HG02884 (cell line): ENCODE results near the gene SCT.

Experiments used
- ATAC-seq: cut with Tn5 transposase; IDR thresholded peaks from one replicate; pipeline ENCODE4 v1.9.1; 2021; ENCODE audit warnings: mild to moderate bottlenecking, moderate library complexity; ENCODE audit not compliant: unreplicated experiment

The SCT gene

DNA sequence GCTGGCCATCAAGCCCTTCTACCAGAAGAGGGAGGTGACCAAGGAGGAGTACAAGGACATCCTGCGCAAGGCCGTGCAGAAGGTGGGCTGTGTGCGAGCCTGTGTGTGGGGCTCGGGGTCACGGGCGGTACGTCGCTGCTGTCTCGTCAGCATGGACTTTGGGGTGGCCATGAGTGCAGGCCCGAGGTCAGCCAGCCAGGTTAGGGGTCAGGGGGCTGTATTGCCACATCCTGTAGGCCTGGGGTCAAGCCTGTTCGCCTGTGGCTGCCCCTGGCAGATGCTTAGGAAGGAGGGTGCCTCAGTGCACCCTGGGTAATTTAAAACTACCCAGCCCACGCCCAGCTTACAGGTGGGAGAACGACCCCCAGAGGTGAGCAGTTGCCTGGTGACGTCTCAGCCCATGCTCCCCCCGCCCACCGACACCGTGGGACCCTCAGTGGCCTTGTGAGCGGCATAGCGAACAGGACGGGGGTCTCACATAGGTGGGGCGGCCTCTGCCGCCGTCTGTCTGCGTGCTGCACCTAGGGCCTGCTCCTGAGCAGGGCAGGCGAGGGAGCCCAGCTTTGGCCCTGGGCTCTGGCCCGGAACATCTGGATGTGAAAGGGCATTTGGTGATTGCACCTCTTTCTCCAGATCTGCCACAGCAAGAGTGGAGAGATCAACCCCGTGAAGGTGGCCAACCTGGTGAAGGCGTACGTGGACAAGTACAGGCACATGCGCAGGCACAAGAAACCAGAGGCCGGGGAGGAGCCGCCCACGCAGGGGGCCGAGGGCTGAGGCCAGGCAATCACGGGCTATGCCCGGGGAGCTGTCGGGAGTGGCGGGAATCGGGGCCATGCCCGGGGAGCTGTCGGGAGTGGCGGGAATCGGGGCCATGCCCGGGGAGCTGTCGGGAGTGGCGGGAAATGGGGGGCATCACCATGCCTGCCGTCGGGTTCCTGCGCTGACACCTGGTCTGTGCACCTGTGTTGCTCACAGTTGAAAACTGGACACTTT, 15.7 kb downstream of the SCT start:
- ATAC-seq: no peak

DNA sequence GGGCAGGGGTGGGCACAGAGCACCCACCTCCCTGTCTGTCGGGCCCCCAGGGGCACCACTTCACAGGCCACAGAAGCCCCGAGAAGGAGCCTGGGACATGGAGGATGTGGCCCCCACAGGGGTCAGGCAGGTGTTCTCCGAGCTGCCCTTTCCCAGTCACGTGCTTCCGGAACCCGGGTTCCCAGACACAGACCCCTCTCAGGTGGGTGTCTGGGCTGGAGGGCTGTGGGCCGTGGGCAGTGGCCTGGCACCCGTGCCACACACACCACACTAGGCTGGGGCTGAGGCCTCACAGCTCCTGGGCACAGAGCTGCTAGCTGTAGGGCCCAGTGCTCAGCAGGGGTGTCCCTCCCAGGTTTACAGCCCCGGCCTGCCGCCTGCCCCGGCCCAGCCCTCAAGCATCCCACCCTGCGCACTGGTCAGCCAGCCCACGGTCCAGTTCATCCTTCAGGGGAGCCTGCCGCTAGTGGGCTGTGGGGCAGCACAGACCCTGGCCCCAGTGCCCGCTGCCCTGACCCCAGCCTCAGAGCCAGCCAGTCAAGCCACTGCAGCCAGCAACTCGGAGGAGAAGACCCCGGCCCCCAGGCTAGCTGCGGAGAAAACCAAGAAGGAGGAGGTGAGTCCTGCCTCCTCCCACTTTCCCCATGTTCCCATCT, 16.7 kb downstream of the SCT start:
- no peak for ATAC-seq

DNA sequence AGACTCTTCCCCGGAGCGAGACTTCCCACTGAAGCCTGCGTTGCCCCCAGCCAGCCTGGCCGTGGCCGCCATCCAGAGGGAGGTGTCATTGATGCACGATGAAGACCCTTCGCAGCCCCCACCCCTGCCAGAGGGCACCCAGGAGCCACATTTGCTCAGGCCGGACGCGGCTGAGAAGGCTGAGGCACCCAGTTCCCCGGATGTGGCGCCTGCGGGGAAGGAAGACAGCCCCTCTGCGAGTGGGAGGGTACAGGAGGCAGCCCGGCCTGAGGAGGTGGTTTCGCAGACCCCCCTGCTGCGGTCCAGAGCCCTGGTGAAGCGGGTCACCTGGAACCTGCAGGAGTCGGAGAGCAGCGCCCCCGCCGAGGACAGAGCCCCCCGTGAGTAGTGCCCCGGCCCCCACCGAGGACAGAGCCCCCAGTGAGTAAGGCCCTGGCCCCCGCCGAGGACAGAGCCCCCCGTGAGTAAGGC, 17.6 kb downstream of the SCT start:
- no peak for ATAC-seq

DNA sequence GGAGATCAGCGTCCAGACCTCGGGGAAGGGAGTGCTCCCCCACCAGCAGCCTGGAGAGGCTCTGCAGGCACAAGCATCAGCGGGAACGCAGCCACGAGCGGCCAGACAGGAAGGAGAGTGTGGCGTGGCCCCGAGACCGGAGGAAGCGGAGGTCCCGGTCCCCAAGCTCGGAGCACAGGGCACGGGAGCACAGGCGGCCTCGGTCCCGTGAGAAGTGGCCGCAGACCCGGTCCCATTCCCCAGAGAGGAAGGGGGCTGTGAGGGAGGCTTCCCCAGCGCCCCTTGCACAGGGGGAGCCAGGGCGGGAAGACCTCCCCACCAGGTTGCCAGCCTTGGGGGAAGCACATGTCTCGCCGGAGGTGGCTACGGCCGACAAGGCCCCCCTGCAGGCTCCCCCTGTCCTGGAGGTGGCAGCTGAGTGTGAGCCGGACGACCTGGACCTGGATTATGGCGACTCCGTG, 18.2 kb downstream of the SCT start:
- ATAC-seq: no peak

DNA sequence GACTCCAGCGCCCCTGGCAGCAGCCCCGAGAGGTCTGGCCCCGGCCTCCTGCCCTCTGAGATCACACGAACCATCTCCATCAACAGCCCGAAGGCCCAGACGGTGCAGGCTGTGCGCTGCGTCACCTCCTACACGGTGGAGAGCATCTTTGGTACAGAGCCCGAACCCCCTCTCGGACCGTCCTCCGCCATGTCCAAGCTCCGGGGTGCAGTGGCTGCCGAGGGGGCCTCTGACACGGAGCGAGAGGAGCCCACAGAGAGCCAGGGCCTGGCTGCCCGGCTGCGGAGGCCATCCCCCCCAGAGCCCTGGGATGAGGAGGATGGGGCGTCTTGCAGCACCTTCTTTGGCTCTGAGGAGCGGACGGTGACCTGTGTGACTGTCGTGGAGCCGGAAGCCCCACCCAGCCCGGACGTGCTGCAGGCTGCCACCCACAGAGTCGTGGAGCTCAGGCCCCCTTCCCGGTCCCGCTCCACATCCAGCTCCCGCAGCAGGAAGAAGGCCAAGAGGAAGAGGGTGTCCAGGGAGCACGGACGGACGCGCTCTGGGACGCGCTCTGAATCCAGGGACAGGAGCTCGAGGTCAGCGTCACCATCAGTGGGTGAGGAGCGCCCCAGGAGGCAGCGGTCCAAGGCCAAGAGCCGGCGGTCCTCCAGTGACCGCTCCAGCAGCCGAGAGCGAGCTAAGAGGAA, 18.9 kb downstream of the SCT start:
- no peak for ATAC-seq

DNA sequence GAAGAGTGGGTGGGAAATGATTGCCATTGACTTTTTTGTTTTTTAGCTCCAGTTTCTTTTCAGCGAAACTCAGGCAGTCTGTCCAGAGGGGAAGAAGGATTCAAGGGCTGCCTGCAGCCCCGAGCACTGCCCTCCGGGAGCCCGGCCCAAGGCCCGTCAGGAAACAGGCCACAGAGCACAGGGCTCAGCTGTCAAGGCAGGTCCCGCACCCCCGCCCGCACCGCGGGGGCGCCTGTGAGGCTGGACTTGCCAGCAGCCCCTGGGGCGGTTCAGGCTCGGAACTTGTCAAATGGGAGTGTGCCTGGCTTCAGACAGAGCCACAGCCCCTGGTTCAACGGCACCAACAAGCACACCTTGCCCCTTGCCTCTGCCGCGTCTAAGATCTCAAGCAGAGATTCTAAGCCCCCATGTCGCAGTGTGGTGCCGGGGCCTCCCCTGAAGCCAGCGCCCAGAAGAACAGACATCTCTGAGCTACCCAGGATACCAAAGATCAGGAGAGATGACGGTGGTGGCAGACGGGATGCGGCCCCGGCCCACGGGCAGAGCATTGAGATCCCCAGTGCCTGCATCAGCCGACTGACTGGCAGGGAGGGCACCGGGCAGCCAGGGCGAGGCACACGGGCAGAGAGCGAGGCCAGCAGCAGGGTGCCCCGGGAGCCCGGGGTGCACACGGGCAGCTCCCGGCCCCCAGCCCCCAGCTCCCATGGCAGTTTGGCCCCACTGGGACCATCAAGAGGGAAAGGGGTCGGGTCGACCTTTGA, 19.8 kb downstream of the SCT start:
- no peak for ATAC-seq

DNA sequence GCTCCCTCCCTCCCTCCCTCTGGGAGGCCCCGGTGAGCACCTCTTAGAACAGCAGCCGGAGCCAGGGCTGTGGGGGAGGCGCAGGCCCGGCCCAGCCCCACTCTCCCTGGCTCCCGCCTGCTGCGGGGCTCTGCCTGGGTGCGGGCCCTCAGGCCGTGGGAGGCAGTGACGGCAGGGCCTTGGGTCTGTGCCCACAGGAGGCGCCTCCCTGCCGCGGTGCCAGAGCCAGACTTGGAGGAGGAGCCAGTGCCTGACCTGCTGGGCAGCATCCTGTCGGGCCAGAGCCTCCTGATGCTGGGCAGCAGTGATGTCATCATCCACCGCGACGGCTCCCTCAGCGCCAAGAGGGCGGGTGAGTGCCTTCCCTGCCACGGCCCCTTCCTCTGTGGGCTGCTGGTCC, 20.7 kb downstream of the SCT start:
- ATAC-seq: no peak

DNA sequence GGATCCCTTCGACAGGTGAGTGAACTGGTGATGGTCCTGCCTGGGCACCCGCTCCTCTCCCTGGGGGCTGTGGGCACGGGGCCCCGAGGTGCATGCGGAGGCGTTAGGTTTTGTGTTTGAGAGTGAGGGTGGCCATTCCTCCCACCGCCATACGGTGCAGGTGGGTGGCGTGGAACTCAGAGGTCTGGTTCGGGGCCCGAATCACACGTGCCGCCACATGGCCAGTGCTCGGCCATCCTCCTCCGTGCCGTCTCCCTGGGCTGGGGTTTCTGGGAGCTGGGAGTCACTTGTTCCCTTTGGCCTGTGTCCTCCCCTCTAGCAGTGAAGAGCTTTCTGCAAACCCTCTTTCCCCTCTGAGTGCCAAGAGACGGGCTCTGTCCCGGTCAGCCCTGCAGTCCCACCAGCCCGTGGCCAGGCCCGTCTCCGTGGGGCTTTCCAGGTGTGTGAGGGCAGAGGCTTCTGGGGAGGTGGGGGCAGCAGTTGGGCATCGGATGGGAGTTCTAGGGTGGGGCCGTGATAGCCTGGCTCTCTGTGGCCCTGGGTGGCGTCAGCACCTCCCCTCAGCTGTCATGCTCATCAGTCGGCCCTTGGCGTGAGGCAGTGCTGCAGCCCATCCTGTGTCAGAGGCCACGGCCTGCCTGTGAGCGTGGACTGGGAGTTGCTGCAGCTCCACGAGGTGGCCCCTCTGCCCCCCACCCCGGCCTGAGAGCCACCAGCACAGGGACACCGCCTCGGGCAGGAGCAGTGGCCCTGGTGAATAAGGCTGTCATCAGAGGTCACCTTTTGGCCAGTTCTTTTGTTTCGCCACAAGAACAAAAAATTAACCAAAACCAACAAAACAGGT, 21.5 kb downstream of the SCT start:
- no peak for ATAC-seq

DNA sequence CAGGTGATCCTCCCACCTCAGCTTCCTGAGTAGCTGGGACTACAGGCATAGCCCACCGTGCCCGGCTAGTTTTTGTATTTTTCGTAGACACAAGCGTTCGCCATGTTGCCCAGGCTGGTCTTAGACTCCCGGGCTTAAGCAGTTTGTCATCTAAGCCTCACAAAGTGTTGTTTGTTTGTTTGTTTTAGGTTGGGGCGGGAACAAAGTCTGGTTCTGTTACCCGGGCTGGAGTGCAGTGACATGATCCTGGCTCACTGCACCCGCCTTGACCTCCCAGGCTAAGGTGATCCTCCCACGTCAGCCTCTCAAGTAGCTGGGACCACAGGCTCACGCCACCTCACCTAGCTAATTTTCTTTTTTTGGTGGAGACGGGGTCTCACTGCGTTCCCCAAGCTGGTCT, 23.8 kb downstream of the SCT start:
- no peak for ATAC-seq

DNA sequence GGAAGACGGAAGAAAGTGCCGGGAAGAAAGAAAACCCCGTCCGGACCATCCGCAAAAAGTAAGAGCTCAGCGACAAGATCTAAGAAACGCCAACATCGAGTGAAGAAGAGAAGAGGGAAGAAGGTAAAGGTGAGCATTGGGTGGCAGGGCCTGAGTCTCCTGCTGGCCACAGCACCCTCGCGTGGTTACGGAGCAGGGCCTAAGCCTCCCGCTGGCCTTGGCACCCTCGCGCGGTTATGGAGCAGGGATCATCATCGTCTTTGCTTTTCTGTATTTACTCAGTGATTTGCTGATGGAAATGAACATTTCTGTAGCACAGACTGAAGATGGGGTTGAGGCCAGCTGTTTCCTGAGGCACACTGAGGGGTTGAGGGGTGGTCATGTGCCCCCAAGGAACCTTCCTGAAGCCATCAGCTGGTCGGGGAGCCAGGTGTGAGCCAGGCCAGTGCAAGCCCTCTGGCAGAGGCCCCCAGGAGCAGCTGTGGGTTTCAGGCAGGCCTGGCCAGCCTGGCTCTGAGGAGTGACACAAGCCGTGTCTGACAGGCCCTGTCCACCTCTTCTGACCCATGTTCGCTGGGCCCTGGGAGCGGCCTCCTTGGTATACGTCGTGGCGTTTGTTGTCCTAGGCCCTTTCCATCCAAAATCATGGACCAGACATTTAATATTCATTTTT, 25.3 kb downstream of the SCT start:
- ATAC-seq: no peak

DNA sequence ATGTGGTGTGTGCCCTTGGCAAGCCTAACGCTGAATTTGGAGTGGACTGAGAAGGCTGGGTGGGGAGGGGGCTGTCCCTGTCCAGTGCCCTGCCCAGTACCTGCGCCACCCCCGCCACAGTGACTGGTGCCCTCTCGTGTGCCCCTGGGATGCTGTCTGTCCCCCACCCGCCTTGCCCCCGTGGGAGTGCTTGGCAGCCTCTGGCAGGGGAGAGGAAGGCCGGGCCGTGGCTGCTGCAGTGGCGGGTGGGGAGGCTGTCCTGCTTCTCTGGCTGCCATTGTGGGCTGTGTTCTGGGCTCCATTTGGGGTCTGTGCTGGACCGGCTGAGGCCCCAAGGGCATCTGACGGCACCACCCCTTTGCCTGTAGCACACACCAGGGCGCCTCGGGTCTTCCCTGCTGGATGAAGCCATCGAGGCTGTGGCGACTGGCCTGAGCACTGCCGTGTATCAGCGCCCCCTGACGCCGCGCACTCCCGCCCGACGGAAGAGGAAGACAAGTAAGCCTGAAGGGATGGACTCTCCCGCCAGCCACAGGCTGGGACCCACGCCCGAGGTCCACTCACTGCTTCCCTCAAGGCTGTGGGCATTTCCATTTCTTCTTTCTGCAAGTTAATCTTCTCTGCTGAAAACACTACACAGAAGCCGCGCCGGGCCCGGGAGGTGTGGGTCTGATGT, 28.8 kb downstream of the SCT start:
- no peak for ATAC-seq

DNA sequence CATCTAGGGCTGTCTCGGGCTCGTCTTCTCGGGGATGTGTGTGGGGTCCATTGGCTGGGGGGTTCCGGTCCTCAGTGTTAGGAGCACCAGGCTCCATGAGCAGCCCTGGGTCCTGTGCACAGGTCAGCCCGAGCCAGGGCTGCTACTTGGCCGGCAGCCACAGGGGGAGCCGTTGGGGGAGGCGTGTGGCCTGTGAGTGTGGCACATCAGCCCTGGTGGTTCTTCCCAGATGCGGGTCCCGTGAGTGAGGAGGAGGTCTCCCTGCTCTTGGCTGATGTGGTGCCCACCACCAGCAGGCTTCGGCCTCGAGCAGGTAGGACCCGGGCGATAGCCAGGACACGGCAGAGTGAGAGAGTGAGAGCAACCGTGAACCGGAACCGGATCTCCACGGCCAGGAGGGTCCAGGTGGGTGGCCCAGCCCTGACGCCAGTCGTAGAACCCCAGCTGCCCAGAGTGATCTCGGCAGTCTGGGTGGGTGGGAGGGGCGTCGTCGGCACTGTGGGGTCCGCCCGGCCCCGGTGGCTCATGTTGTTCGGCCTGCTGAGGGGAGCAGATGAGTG, 29.7 kb downstream of the SCT start:
- no peak for ATAC-seq

DNA sequence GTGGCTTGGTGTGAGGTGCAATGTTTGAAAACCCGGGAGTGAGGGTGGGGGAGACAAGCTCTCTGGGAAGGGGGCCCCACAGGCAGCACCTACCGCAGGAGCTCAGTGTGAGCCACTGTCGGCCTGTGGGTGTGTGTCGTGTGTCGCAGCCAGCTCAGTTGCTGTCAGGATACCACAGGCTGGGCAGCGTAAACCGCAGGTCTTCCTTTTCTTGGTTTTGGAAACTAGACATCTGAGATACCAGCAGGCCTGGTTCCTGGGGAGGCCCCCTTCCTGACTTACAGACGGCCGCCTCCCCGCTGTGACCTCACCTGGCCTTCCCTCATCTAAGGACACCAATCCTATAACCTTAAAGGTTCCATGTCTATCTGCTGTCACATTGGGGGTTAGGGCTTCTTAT, 30.6 kb downstream of the SCT start:
- ATAC-seq: no peak

DNA sequence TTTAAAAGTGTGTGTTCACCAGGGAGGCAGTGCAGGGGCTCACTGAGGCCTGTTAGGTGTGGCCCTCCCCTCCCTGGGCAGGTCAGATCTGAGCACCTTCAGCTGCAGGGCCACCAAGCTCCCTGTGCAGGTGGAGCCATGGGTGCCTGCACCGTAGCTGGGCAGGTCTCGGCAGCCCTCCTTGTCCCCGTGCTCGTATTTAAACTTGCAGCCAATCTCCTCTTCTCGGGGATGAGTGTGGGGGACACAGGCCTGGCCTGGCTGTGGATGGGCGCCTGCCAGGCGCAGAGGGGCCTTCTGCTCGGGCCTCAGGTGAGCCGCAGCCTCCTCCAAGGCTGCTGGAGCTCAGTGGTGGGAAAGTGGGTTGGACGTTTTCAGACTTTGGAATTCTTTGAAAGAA, 31.6 kb downstream of the SCT start:
- ATAC-seq: no peak

DNA sequence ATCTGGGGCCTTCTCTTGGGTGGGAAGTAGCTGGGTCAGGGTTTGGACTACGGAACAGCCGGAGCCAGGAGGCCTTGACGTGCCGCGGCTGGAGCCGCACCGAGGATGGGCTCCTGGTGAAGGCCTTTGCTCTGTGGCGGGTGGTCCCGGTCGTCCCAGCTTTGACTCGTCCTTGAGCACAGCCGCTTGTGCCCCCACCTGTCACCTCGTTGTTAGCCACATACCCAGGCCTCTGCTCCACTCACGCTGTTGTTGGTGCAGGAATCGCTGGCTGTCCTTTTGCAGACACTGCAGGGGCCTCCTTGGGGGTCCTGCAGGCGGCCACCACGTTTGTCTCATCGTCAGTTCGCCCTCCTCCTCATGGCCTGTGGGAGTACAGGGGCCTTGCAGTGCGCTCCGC, 33.6 kb downstream of the SCT start:
- no peak for ATAC-seq

DNA sequence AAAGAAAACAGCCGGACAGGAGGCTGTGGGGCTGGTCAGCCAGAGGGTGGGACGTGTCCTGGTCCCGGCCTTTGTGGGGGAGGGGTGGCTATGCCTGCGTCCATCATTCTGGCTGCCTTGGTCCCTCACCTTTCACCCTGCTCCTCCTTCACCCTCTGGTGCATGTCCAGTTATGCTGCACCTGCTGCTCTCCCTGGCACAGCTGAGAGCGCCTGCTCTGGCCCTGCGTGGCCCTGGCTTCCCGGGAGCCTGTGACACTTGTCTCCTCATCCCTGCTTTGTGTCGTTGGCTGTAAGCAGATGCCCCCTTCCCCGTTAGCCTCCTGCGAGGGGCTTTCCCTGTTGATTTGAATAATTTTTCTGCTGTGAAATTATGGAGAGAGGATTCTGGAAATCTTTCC, 34.1 kb downstream of the SCT start:
- no peak for ATAC-seq

DNA sequence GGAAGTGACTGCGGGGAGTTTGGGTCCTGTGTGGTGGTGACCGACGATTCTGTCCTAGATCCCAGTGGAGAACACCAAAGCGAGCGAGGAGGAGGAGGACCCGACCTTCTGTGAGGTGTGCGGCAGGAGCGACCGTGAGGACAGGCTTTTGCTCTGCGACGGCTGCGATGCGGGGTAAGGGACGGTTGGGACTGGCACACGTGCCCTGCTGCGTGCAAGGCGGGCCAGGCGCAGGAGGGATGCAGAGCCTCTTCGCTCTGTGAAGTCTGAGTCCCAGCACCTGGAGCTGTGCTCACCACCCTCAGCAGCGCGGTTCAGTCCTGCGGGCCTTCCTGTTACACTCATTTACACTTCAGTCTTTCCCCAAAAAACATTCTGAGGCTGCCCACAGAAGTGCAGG, 34.5 kb downstream of the SCT start:
- ATAC-seq: no peak

DNA sequence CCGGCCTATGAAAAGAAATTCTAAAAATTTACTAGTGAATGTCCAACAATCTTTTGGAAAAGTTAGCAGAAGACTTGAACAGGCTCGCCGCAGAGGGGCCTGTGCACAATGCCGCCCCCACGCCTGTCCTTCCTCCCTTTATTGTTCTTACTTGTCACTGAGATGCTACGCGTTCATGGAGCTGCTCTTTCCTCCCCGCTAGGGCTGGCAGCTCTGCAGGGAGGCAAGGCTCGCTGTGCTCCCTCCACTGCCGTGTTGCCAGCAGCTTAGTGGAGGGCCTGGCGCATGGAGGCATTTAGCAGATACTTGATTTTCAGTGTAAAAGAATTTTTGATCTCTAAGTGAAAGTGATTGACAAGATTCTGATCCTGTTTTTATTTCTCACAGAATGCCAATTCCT, 36.0 kb downstream of the SCT start:
- ATAC-seq: no peak
